Activated naive CD8-positive, alpha-beta T cell treated with anti-CD3 and anti-CD28 coated beads, Interleukin-2, amount 10 ng/mL, durations not matched to agents 7 days and 5 days (primary cell): ENCODE results near the gene ACOX3. TPM values are rescaled to one million over a fixed set of nuclear protein-coding genes. Genes with fewer than 3 reads are reported as not detected.

Source experiments
- ATAC-seq: fragments of 150-1000 bp; cut with Tn5 transposase; one replicate; pipeline ENCODE4 v1.10.0; 2021; ENCODE audit warnings: low read depth, moderate library complexity
- POLR2A ChIA-PET: fragments of 350-600 bp; sonication (Branson Sonifier 250); formaldehyde crosslinking; loops from one replicate; lab custom pipeline; 2021; ENCODE audit warnings: antibody characterized with exemption; lab: Charles Lee
- DNase-seq: peaks from one replicate; pipeline ENCODE4 v3.0.0; 2021
- H3K27ac Mint-ChIP-seq: one replicate; pipeline ENCODE4 v1.8.0; 2022; ENCODE audit warnings: mild to moderate bottlenecking, mixed read lengths
- H3K27me3 Mint-ChIP-seq: one replicate; pipeline ENCODE4 v1.8.0; 2022; ENCODE audit warnings: mild to moderate bottlenecking, moderate library complexity, mixed read lengths
- H3K36me3 Mint-ChIP-seq: one replicate; pipeline ENCODE4 v1.8.0; 2021; ENCODE audit warnings: mild to moderate bottlenecking, mixed read lengths
- H3K4me1 Mint-ChIP-seq: one replicate; pipeline ENCODE4 v1.8.0; 2021; ENCODE audit warnings: mixed read lengths
- H3K4me3 Mint-ChIP-seq: one replicate; pipeline ENCODE4 v1.8.0; 2022; ENCODE audit warnings: mild to moderate bottlenecking, moderate library complexity, mixed read lengths
- H3K9me3 Mint-ChIP-seq: one replicate; pipeline ENCODE4 v1.8.0; 2021; ENCODE audit warnings: mixed read lengths
- total RNA-seq, 2 experiments: library from RNA; stranded (reverse); gene quantifications; one replicate each; pipeline ENCODE4 v1.2.3, GENCODE V29; 2021

The ACOX3 gene
- total RNA-seq, 2 experiments from 2014 or later: 15.2 to 16.6 TPM

- Mint-ChIP-seq H3K9me3 (no peaks in the 10 kb centered on the region), H3K27me3 (no peaks in the 10 kb centered on the region), H3K27ac (no peak overlapping the region), H3K4me3 (no peak overlapping the region), H3K36me3 (no peaks in the 10 kb centered on the region), H3K4me1 (no peaks in the 10 kb centered on the region)
- POLR2A ChIA-PET: no interaction called here
- DNase-seq (no peak), ATAC-seq (no peak)
These were observed 20.6 kb upstream of the ACOX3 start for GRCh38 chr4:8461086-8461485.

- no peaks in the 10 kb centered on the region for H3K9me3 Mint-ChIP-seq
- no peaks in the 10 kb centered on the region for H3K36me3 Mint-ChIP-seq
- H3K27me3 Mint-ChIP-seq: no peaks in the 10 kb centered on the region
- no peak for ATAC-seq
- no peak for DNase-seq
- POLR2A ChIA-PET: no interaction called here
- H3K27ac Mint-ChIP-seq: no peak overlapping the region
- no peaks in the 10 kb centered on the region for H3K4me1 Mint-ChIP-seq
- no peak overlapping the region for H3K4me3 Mint-ChIP-seq
These were observed 19.4 kb upstream of the ACOX3 start for GRCh38 chr4:8459867-8460445.

GRCh38 chr4:8457646-8458252 is 17.2 kb upstream of the ACOX3 start:
- H3K9me3 Mint-ChIP-seq: no peaks in the 10 kb centered on the region
- no peaks in the 10 kb centered on the region for H3K27me3 Mint-ChIP-seq
- no peaks in the 10 kb centered on the region for H3K4me1 Mint-ChIP-seq
- no peaks in the 10 kb centered on the region for H3K36me3 Mint-ChIP-seq
- POLR2A ChIA-PET: no interaction called here
- H3K4me3 Mint-ChIP-seq: no peak overlapping the region
- ATAC-seq: no peak
- DNase-seq: no peak
- H3K27ac Mint-ChIP-seq: no peak overlapping the region

GRCh38 chr4:8453957-8454356 is 13.4 kb upstream of the ACOX3 start:
- DNase-seq (no peak), ATAC-seq (no peak)
- H3K4me3 Mint-ChIP-seq: no peak overlapping the region
- H3K27ac Mint-ChIP-seq: no peak overlapping the region
- peaks cover 7% of the 10 kb centered on the region for H3K36me3 Mint-ChIP-seq
- POLR2A ChIA-PET: interaction anchor here (1.2 kb wide), 1 partner anchor 13 kb away, joined by 3 read pairs; the partner anchor contains the start of genes ACOX3 and TRMT44
- H3K27me3 Mint-ChIP-seq: no peaks in the 10 kb centered on the region
- peaks cover 3% of the 10 kb centered on the region for H3K4me1 Mint-ChIP-seq
- H3K9me3 Mint-ChIP-seq: no peaks in the 10 kb centered on the region

- Mint-ChIP-seq H3K27ac (no peak overlapping the region), H3K4me3 (no peak overlapping the region), H3K9me3 (no peaks in the 10 kb centered on the region), H3K36me3 (peaks cover 7% of the 10 kb centered on the region), H3K27me3 (no peaks in the 10 kb centered on the region), H3K4me1 (peaks cover 3% of the 10 kb centered on the region)
- ATAC-seq (no peak), DNase-seq (no peak)
- POLR2A ChIA-PET: no interaction called here
These were observed 11.1 kb upstream of the ACOX3 start for GRCh38 chr4:8451440-8452182.

GRCh38 chr4:8446122-8446521 is 5.6 kb upstream of the ACOX3 start:
- no peak overlapping the region for H3K4me3 Mint-ChIP-seq
- ATAC-seq (no peak), DNase-seq (no peak)
- H3K4me1 Mint-ChIP-seq: peaks cover 25% of the 10 kb centered on the region
- no peaks in the 10 kb centered on the region for H3K27me3 Mint-ChIP-seq
- POLR2A ChIA-PET: no interaction called here
- H3K27ac Mint-ChIP-seq: no peak overlapping the region
- H3K9me3 Mint-ChIP-seq: no peaks in the 10 kb centered on the region
- H3K36me3 Mint-ChIP-seq: peaks cover 4% of the 10 kb centered on the region

- no peaks in the 10 kb centered on the region for H3K9me3 Mint-ChIP-seq
- H3K27ac Mint-ChIP-seq: no peak overlapping the region
- POLR2A ChIA-PET: no interaction called here
- peaks cover 6% of the 10 kb centered on the region for H3K36me3 Mint-ChIP-seq
- H3K27me3 Mint-ChIP-seq: no peaks in the 10 kb centered on the region
- peaks cover 33% of the 10 kb centered on the region for H3K4me1 Mint-ChIP-seq
- no peak overlapping the region for H3K4me3 Mint-ChIP-seq
- ATAC-seq (no peak), DNase-seq (no peak)
These were observed 3.3 kb upstream of the ACOX3 start for GRCh38 chr4:8443801-8444200.

- Mint-ChIP-seq H3K27ac (peak overlapping the region; percentile 65), H3K4me1 (peaks cover 33% of the 10 kb centered on the region), H3K9me3 (no peaks in the 10 kb centered on the region), H3K27me3 (no peaks in the 10 kb centered on the region), H3K4me3 (peak overlapping the region; percentile 62), H3K36me3 (peaks cover 6% of the 10 kb centered on the region)
- ATAC-seq: no peak
- DNase-seq: no peak
- POLR2A ChIA-PET: no interaction called here
These were observed 2.3 kb upstream of the ACOX3 start for GRCh38 chr4:8442596-8443358.

GRCh38 chr4:8441499-8442091 is 1.1 kb upstream of the ACOX3 start:
- Mint-ChIP-seq H3K9me3 (no peaks in the 10 kb centered on the region), H3K27me3 (no peaks in the 10 kb centered on the region), H3K36me3 (peaks cover 6% of the 10 kb centered on the region), H3K27ac (peak overlapping the region; percentile 70), H3K4me3 (peak overlapping the region; percentile 97), H3K4me1 (peaks cover 38% of the 10 kb centered on the region)
- ATAC-seq: no peak
- no peak for DNase-seq
- POLR2A ChIA-PET: interaction anchor here (1.1 to 4.1 kb wide), 2 partner anchors 12 to 13 kb away, joined by 3 to 27 read pairs; no protein-coding TSS in a partner anchor

- Mint-ChIP-seq H3K36me3 (peaks cover 7% of the 10 kb centered on the region), H3K4me3 (peak overlapping the region; percentile 97), H3K27ac (peak overlapping the region; percentile 98), H3K27me3 (no peaks in the 10 kb centered on the region), H3K9me3 (no peaks in the 10 kb centered on the region), H3K4me1 (peaks cover 46% of the 10 kb centered on the region)
- ATAC-seq: peak; percentile 34
- POLR2A ChIA-PET: interaction anchor here (4.1 kb wide), 1 partner anchor 12 kb away, joined by 27 read pairs; no protein-coding TSS in a partner anchor
- DNase-seq: no peak
These were observed 520 bp downstream of the ACOX3 start for GRCh38 chr4:8439914-8440491.

- H3K9me3 Mint-ChIP-seq: no peaks in the 10 kb centered on the region
- POLR2A ChIA-PET: interaction anchor here (4.1 kb wide), 1 partner anchor 11 kb away, joined by 27 read pairs; no protein-coding TSS in a partner anchor
- ATAC-seq: no peak
These were observed 1.4 kb downstream of the ACOX3 start for GRCh38 chr4:8439168-8439567.

GRCh38 chr4:8438743-8439142 is 1.8 kb downstream of the ACOX3 start:
- H3K36me3 Mint-ChIP-seq: peaks cover 7% of the 10 kb centered on the region
- DNase-seq: no peak
- no peaks in the 10 kb centered on the region for H3K27me3 Mint-ChIP-seq
- peaks cover 48% of the 10 kb centered on the region for H3K4me1 Mint-ChIP-seq
- peak overlapping the region; percentile 97 for H3K4me3 Mint-ChIP-seq
- ATAC-seq: no peak
- H3K27ac Mint-ChIP-seq: peak overlapping the region; percentile 7
- POLR2A ChIA-PET: interaction anchor here (4.1 kb wide), 1 partner anchor 10 kb away, joined by 27 read pairs; no protein-coding TSS in a partner anchor
- no peaks in the 10 kb centered on the region for H3K9me3 Mint-ChIP-seq

More at GRCh38 chr4:8439168-8439567, 1.4 kb downstream of the ACOX3 start:
- Mint-ChIP-seq H3K36me3 (peaks cover 7% of the 10 kb centered on the region), H3K27me3 (no peaks in the 10 kb centered on the region), H3K4me1 (peaks cover 51% of the 10 kb centered on the region), H3K4me3 (peak overlapping the region; percentile 97), H3K27ac (peak overlapping the region; percentile 7)
- no peak for DNase-seq
